NB4 (cell line): ENCODE data around the gene FRRS1L.

ENCODE experiments used
- DNase-seq: peaks from one replicate; pipeline ENCODE4 v3.0.0; 2010; ENCODE audit warnings: low read depth
- H3K4me3 ChIP-seq: one replicate; pipeline ENCODE4 v1.5.1; 2011; ENCODE audit warnings: mild to moderate bottlenecking, low read depth, low read length, moderate library complexity
- CTCF ChIP-seq: IDR thresholded peaks from one replicate; pipeline ENCODE4 v1.5.1; 2012; ENCODE audit warnings: low read depth, low read length
- MAX ChIP-seq: IDR thresholded peaks from 2 replicates; pipeline ENCODE4 v1.6.1; 2011; ENCODE audit warnings: low read depth, low read length
- MYC ChIP-seq: IDR thresholded peaks from 2 replicates; pipeline ENCODE4 v1.6.1; 2011; ENCODE audit warnings: low read depth, low read length
- POLR2A ChIP-seq: IDR thresholded peaks from 2 replicates; pipeline ENCODE4 v1.6.1; 2011; ENCODE audit warnings: mild to moderate bottlenecking; ENCODE audit not compliant: insufficient read length; ENCODE audit errors: extremely low read depth

The FRRS1L gene

GRCh38 chr9:109101810-109102209 is 65.2 kb downstream of the FRRS1L start:
- DNase-seq, result peak; percentile 51
- H3K4me3 ChIP-seq, result no peak overlapping the region
- no peak for TF ChIP-seq POLR2A
- no peak for TF ChIP-seq MYC
- no peak for TF ChIP-seq CTCF

- H3K4me3 ChIP-seq, result no peak overlapping the region
These were observed 65.8 kb downstream of the FRRS1L start for GRCh38 chr9:109101202-109101595.

GRCh38 chr9:109100543-109101201 is 66.4 kb downstream of the FRRS1L start:
- TF ChIP-seq MYC (no peak), CTCF (no peak), MAX (no peak), POLR2A (no peak)
- no peak overlapping the region for H3K4me3 ChIP-seq
- DNase-seq, result no peak

More at GRCh38 chr9:109101202-109101595, 65.8 kb downstream of the FRRS1L start:
- no peak for DNase-seq
- TF ChIP-seq MYC, result no peak
- TF ChIP-seq POLR2A, result no peak
- TF ChIP-seq MAX, result no peak
- TF ChIP-seq CTCF, result no peak

GRCh38 chr9:109098960-109099308 is 68.1 kb downstream of the FRRS1L start:
- no peak for DNase-seq
- TF ChIP-seq MAX (no peak), POLR2A (no peak), MYC (no peak), CTCF (no peak)
- H3K4me3 ChIP-seq, result no peak overlapping the region

GRCh38 chr9:109098171-109098959 is 68.7 kb downstream of the FRRS1L start:
- no peak overlapping the region for H3K4me3 ChIP-seq

More at GRCh38 chr9:109098171-109098959, 68.7 kb downstream of the FRRS1L start:
- no peak for TF ChIP-seq MYC
- TF ChIP-seq MAX, result no peak
- peak; percentile 7 for TF ChIP-seq CTCF
- TF ChIP-seq POLR2A, result no peak
- no peak for DNase-seq
